ENCODE results near the gene CEP128.
A peak's percentile ranks its signal among the peaks of the same experiment; 100 is the strongest.

CEP128 gene

GRCh38 chr14:80868260-80868659 is 73.3 kb downstream of the CEP128 start:
- no peak for DNase-seq

GRCh38 chr14:80867798-80868197 is 73.7 kb downstream of the CEP128 start:
- DNase-seq: no peak

GRCh38 chr14:80867091-80867490 is 74.4 kb downstream of the CEP128 start:
- no peak for DNase-seq

- no peak for DNase-seq
These were observed 76.0 kb downstream of the CEP128 start for GRCh38 chr14:80865565-80865964.

- no peak for DNase-seq
These were observed 78.6 kb downstream of the CEP128 start for GRCh38 chr14:80862983-80863382.

GRCh38 chr14:80862541-80862940 is 79.0 kb downstream of the CEP128 start:
- no peak for DNase-seq

- DNase-seq: peak; percentile 13
These were observed 91.2 kb downstream of the CEP128 start for GRCh38 chr14:80850197-80850814.

GRCh38 chr14:80847070-80847469 is 94.5 kb downstream of the CEP128 start:
- no peak for DNase-seq

- DNase-seq: no peak
These were observed 95.7 kb downstream of the CEP128 start for GRCh38 chr14:80845856-80846255.

GRCh38 chr14:80844872-80845271 is 96.7 kb downstream of the CEP128 start:
- DNase-seq: no peak

- no peak for DNase-seq
These were observed 101.8 kb downstream of the CEP128 start for GRCh38 chr14:80839743-80840142.

- DNase-seq: peak; percentile 55
These were observed 131.9 kb downstream of the CEP128 start for GRCh38 chr14:80809663-80810062.

GRCh38 chr14:80805136-80805535 is 136.4 kb downstream of the CEP128 start:
- DNase-seq: no peak

GRCh38 chr14:80798878-80799277 is 142.7 kb downstream of the CEP128 start:
- no peak for DNase-seq

- no peak for DNase-seq
These were observed 143.3 kb downstream of the CEP128 start for GRCh38 chr14:80798211-80798610.

GRCh38 chr14:80792771-80793170 is 148.8 kb downstream of the CEP128 start:
- no peak for DNase-seq

- no peak for DNase-seq
These were observed 153.7 kb downstream of the CEP128 start for GRCh38 chr14:80787876-80788275.

- DNase-seq: no peak
These were observed 156.7 kb downstream of the CEP128 start for GRCh38 chr14:80784820-80785219.

GRCh38 chr14:80781972-80782367 is 159.6 kb downstream of the CEP128 start:
- no peak for DNase-seq

GRCh38 chr14:80780500-80780899 is 161.0 kb downstream of the CEP128 start:
- DNase-seq: peak; percentile 21

- no peak for DNase-seq
These were observed 164.9 kb downstream of the CEP128 start for GRCh38 chr14:80776657-80777056.

- DNase-seq: no peak
These were observed 165.4 kb downstream of the CEP128 start for GRCh38 chr14:80776186-80776585.

GRCh38 chr14:80772504-80772903 is 169.0 kb downstream of the CEP128 start:
- no peak for DNase-seq

- no peak for DNase-seq
These were observed 170.3 kb downstream of the CEP128 start for GRCh38 chr14:80771201-80771600.

GRCh38 chr14:80770114-80770908 is 171.2 kb downstream of the CEP128 start:
- no peak for DNase-seq

Measured in MV-4-11 (cell line).